ENCODE data around the gene LGALS9.

Gene LGALS9

GRCh38 chr17:27602721-27603420 lies 28.1 kb upstream of the LGALS9 start:
- no peak overlapping the region for H3K4me3 ChIP-seq (ENCODE audit: low read length in 2 of 2)
- H3K9ac ChIP-seq (ENCODE audit: low read depth in 1 of 2, low read length in 2 of 2) = no peak overlapping the region
- peaks cover 7 to 27% of the 10 kb centered on the region in 2 donors for H3K36me3 ChIP-seq (ENCODE audit: control insufficient read depth in 2 of 2, insufficient read depth in 2 of 2, low read length in 2 of 2)

GRCh38 chr17:27603421-27603770 lies 27.6 kb upstream of the LGALS9 start:
- peaks cover 9 to 28% of the 10 kb centered on the region in 2 donors for H3K36me3 ChIP-seq (ENCODE audit: control insufficient read depth in 2 of 2, insufficient read depth in 2 of 2, low read length in 2 of 2)
- H3K4me3 ChIP-seq (ENCODE audit: low read length in 2 of 2) = no peak overlapping the region
- no peaks in the 10 kb centered on the region for H3K9me3 ChIP-seq (ENCODE audit: control insufficient read depth in 2 of 2, low read length in 2 of 2)
- H3K27me3 ChIP-seq (ENCODE audit: control insufficient read depth in 2 of 2, insufficient read depth in 2 of 2, low read length in 2 of 2) = no peaks in the 10 kb centered on the region
- H3K9ac ChIP-seq (ENCODE audit: low read depth in 1 of 2, low read length in 2 of 2) = no peak overlapping the region
- H3K4me1 ChIP-seq (ENCODE audit: control insufficient read depth in 2 of 2, insufficient read depth in 2 of 2, low read length in 2 of 2) = peaks cover 4 to 14% of the 10 kb centered on the region in 2 donors
- no peak overlapping the region for H3K27ac ChIP-seq (ENCODE audit: low read depth in 2 of 2, low read length in 2 of 2)

More at GRCh38 chr17:27602721-27603420, 28.1 kb upstream of the LGALS9 start:
- H3K9me3 ChIP-seq (ENCODE audit: control insufficient read depth in 2 of 2, low read length in 2 of 2) = no peaks in the 10 kb centered on the region
- no peak overlapping the region for H3K27ac ChIP-seq (ENCODE audit: low read depth in 2 of 2, low read length in 2 of 2)
- no peaks in the 10 kb centered on the region for H3K27me3 ChIP-seq (ENCODE audit: control insufficient read depth in 2 of 2, insufficient read depth in 2 of 2, low read length in 2 of 2)
- peaks cover 4 to 14% of the 10 kb centered on the region in 2 donors for H3K4me1 ChIP-seq (ENCODE audit: control insufficient read depth in 2 of 2, insufficient read depth in 2 of 2, low read length in 2 of 2)

GRCh38 chr17:27603880-27604794 lies 26.9 kb upstream of the LGALS9 start:
- no peak overlapping the region for H3K9ac ChIP-seq (ENCODE audit: low read depth in 1 of 2, low read length in 2 of 2)

GRCh38 chr17:27605409-27605808 lies 25.6 kb upstream of the LGALS9 start:
- H3K9ac ChIP-seq (ENCODE audit: low read depth in 1 of 2, low read length in 2 of 2) = no peak overlapping the region
- no peak overlapping the region for H3K4me3 ChIP-seq (ENCODE audit: low read length in 2 of 2)
- H3K27me3 ChIP-seq (ENCODE audit: control insufficient read depth in 2 of 2, insufficient read depth in 2 of 2, low read length in 2 of 2) = no peaks in the 10 kb centered on the region
- H3K4me1 ChIP-seq (ENCODE audit: control insufficient read depth in 2 of 2, insufficient read depth in 2 of 2, low read length in 2 of 2) = peaks cover 12 to 20% of the 10 kb centered on the region in 2 donors
- H3K9me3 ChIP-seq (ENCODE audit: control insufficient read depth in 2 of 2, low read length in 2 of 2) = no peaks in the 10 kb centered on the region
- no peak overlapping the region for H3K27ac ChIP-seq (ENCODE audit: low read depth in 2 of 2, low read length in 2 of 2)
- H3K36me3 ChIP-seq (ENCODE audit: control insufficient read depth in 2 of 2, insufficient read depth in 2 of 2, low read length in 2 of 2) = peaks cover 9 to 42% of the 10 kb centered on the region in 2 donors

More at GRCh38 chr17:27603880-27604794, 26.9 kb upstream of the LGALS9 start:
- peaks cover 9 to 36% of the 10 kb centered on the region in 2 donors for H3K36me3 ChIP-seq (ENCODE audit: control insufficient read depth in 2 of 2, insufficient read depth in 2 of 2, low read length in 2 of 2)
- no peaks in the 10 kb centered on the region for H3K9me3 ChIP-seq (ENCODE audit: control insufficient read depth in 2 of 2, low read length in 2 of 2)
- H3K27me3 ChIP-seq (ENCODE audit: control insufficient read depth in 2 of 2, insufficient read depth in 2 of 2, low read length in 2 of 2) = no peaks in the 10 kb centered on the region
- H3K4me3 ChIP-seq (ENCODE audit: low read length in 2 of 2) = no peak overlapping the region
- peaks cover 4 to 14% of the 10 kb centered on the region in 2 donors for H3K4me1 ChIP-seq (ENCODE audit: control insufficient read depth in 2 of 2, insufficient read depth in 2 of 2, low read length in 2 of 2)
- H3K27ac ChIP-seq (ENCODE audit: low read depth in 2 of 2, low read length in 2 of 2) = no peak overlapping the region

GRCh38 chr17:27607521-27608091 lies 23.4 kb upstream of the LGALS9 start:
- H3K27ac ChIP-seq (ENCODE audit: low read depth in 2 of 2, low read length in 2 of 2) = no peak overlapping the region
- H3K4me1 ChIP-seq (ENCODE audit: control insufficient read depth in 2 of 2, insufficient read depth in 2 of 2, low read length in 2 of 2) = peaks cover 18 to 25% of the 10 kb centered on the region in 2 donors
- no peaks in the 10 kb centered on the region for H3K9me3 ChIP-seq (ENCODE audit: control insufficient read depth in 2 of 2, low read length in 2 of 2)
- H3K9ac ChIP-seq (ENCODE audit: low read depth in 1 of 2, low read length in 2 of 2) = no peak overlapping the region
- H3K4me3 ChIP-seq (ENCODE audit: low read length in 2 of 2) = no peak overlapping the region
- H3K36me3 ChIP-seq (ENCODE audit: control insufficient read depth in 2 of 2, insufficient read depth in 2 of 2, low read length in 2 of 2) = peaks cover 9 to 47% of the 10 kb centered on the region in 2 donors
- H3K27me3 ChIP-seq (ENCODE audit: control insufficient read depth in 2 of 2, insufficient read depth in 2 of 2, low read length in 2 of 2) = no peaks in the 10 kb centered on the region

- H3K9me3 ChIP-seq (ENCODE audit: control insufficient read depth in 2 of 2, low read length in 2 of 2) = no peaks in the 10 kb centered on the region
- no peak overlapping the region for H3K4me3 ChIP-seq (ENCODE audit: low read length in 2 of 2)
- H3K27ac ChIP-seq (ENCODE audit: low read depth in 2 of 2, low read length in 2 of 2) = no peak overlapping the region
- no peak overlapping the region for H3K9ac ChIP-seq (ENCODE audit: low read depth in 1 of 2, low read length in 2 of 2)
- peaks cover 9 to 52% of the 10 kb centered on the region in 2 donors for H3K36me3 ChIP-seq (ENCODE audit: control insufficient read depth in 2 of 2, insufficient read depth in 2 of 2, low read length in 2 of 2)
- H3K4me1 ChIP-seq (ENCODE audit: control insufficient read depth in 2 of 2, insufficient read depth in 2 of 2, low read length in 2 of 2) = peaks cover 18 to 21% of the 10 kb centered on the region in 2 donors
- no peaks in the 10 kb centered on the region for H3K27me3 ChIP-seq (ENCODE audit: control insufficient read depth in 2 of 2, insufficient read depth in 2 of 2, low read length in 2 of 2)
Observed at GRCh38 chr17:27608328-27609230, 22.4 kb upstream of the LGALS9 start.

GRCh38 chr17:27609611-27610303 lies 21.2 kb upstream of the LGALS9 start:
- H3K9ac ChIP-seq (ENCODE audit: low read depth in 1 of 2, low read length in 2 of 2) = peak overlapping the region; percentile 5 to 27
- peak overlapping the region; percentile 32 to 52 for H3K27ac ChIP-seq (ENCODE audit: low read depth in 2 of 2, low read length in 2 of 2)

GRCh38 chr17:27610304-27610677 lies 20.7 kb upstream of the LGALS9 start:
- H3K4me3 ChIP-seq (ENCODE audit: low read length in 2 of 2) = no peak overlapping the region

More at GRCh38 chr17:27609611-27610303, 21.2 kb upstream of the LGALS9 start:
- Histone ChIP-seq H3K9me3 (ENCODE audit: control insufficient read depth in 2 of 2, low read length in 2 of 2) (no peaks in the 10 kb centered on the region), H3K27me3 (ENCODE audit: control insufficient read depth in 2 of 2, insufficient read depth in 2 of 2, low read length in 2 of 2) (no peaks in the 10 kb centered on the region), H3K36me3 (ENCODE audit: control insufficient read depth in 2 of 2, insufficient read depth in 2 of 2, low read length in 2 of 2) (peaks cover 9 to 45% of the 10 kb centered on the region in 2 donors), H3K4me1 (ENCODE audit: control insufficient read depth in 2 of 2, insufficient read depth in 2 of 2, low read length in 2 of 2) (peaks cover 14 to 17% of the 10 kb centered on the region in 2 donors), H3K4me3 (ENCODE audit: low read length in 2 of 2) (no peak overlapping the region)

More at GRCh38 chr17:27610304-27610677, 20.7 kb upstream of the LGALS9 start:
- Histone ChIP-seq H3K9ac (ENCODE audit: low read depth in 1 of 2, low read length in 2 of 2) (peak overlapping the region in 1 of 2 donors; percentile 27), H3K27ac (ENCODE audit: low read depth in 2 of 2, low read length in 2 of 2) (no peak overlapping the region), H3K4me1 (ENCODE audit: control insufficient read depth in 2 of 2, insufficient read depth in 2 of 2, low read length in 2 of 2) (peaks cover 14 to 17% of the 10 kb centered on the region in 2 donors), H3K36me3 (ENCODE audit: control insufficient read depth in 2 of 2, insufficient read depth in 2 of 2, low read length in 2 of 2) (peaks cover 5 to 40% of the 10 kb centered on the region in 2 donors), H3K9me3 (ENCODE audit: control insufficient read depth in 2 of 2, low read length in 2 of 2) (no peaks in the 10 kb centered on the region), H3K27me3 (ENCODE audit: control insufficient read depth in 2 of 2, insufficient read depth in 2 of 2, low read length in 2 of 2) (no peaks in the 10 kb centered on the region)

Data from mucosa of rectum (tissue), 2 donors.